ENCODE measurements around the gene NUTF2.
"Not testable (repeated sequence)": the region's sequence is repeated elsewhere in the genome, so short reads cannot be mapped to it uniquely, and the experiment has no call there.

The NUTF2 gene

GRCh38 chr16:67846320-67847063 is at the start of gene NUTF2:
NUTF2 (plus strand) TSS chr16:67846933; CDS start chr16:67865131, 18,198 bp downstream.
- DNase-seq (ENCODE audit: low spot score): peak; percentile 95

GRCh38 chr16:67800338-67800926 is 46.3 kb upstream of the NUTF2 start:
- no peak for DNase-seq (ENCODE audit: low spot score)

GRCh38 chr16:67801241-67801640 is 45.5 kb upstream of the NUTF2 start:
- DNase-seq (ENCODE audit: low spot score): no peak

GRCh38 chr16:67801883-67802282 is 44.9 kb upstream of the NUTF2 start:
- peak; percentile 72 for DNase-seq (ENCODE audit: low spot score)

- peak; percentile 65 for DNase-seq (ENCODE audit: low spot score)
Measured at GRCh38 chr16:67803894-67804293, 42.8 kb upstream of the NUTF2 start.

GRCh38 chr16:67804853-67805542 is 41.7 kb upstream of the NUTF2 start:
- DNase-seq (ENCODE audit: low spot score): no peak

GRCh38 chr16:67805718-67806427 is 40.9 kb upstream of the NUTF2 start:
- DNase-seq (ENCODE audit: low spot score): no peak

GRCh38 chr16:67806428-67807147 is 40.1 kb upstream of the NUTF2 start, which contains the start of the genes RANBP10 and TSNAXIP1:
RANBP10 (minus strand) TSS chr16:67806560; CDS start chr16:67806536, 24 bp downstream.
TSNAXIP1 (plus strand) TSS chr16:67806889; CDS start chr16:67807150, 261 bp downstream.
- peak; percentile 95 for DNase-seq (ENCODE audit: low spot score)

- DNase-seq (ENCODE audit: low spot score): no peak
Measured at GRCh38 chr16:67807148-67807682, 39.5 kb upstream of the NUTF2 start.

- DNase-seq (ENCODE audit: low spot score): no peak
Measured at GRCh38 chr16:67811899-67812298, 34.8 kb upstream of the NUTF2 start.

- DNase-seq (ENCODE audit: low spot score): no peak
Measured at GRCh38 chr16:67814567-67814966, 32.2 kb upstream of the NUTF2 start.

- no peak for DNase-seq (ENCODE audit: low spot score)
Measured at GRCh38 chr16:67820608-67821259, 26.0 kb upstream of the NUTF2 start.

GRCh38 chr16:67822511-67822910 is 24.2 kb upstream of the NUTF2 start:
- DNase-seq (ENCODE audit: low spot score): no peak

GRCh38 chr16:67825119-67825518 is 21.6 kb upstream of the NUTF2 start:
- DNase-seq (ENCODE audit: low spot score): no peak

- no peak for DNase-seq (ENCODE audit: low spot score)
Measured at GRCh38 chr16:67825906-67826305, 20.8 kb upstream of the NUTF2 start.

GRCh38 chr16:67828651-67829050 is 18.1 kb upstream of the NUTF2 start:
- no peak for DNase-seq (ENCODE audit: low spot score)

- no peak for DNase-seq (ENCODE audit: low spot score)
Measured at GRCh38 chr16:67833030-67833414, 13.7 kb upstream of the NUTF2 start.

- DNase-seq (ENCODE audit: low spot score): peak; percentile 92
Measured at GRCh38 chr16:67833415-67834241, 13.1 kb upstream of the NUTF2 start.

GRCh38 chr16:67834242-67834614 is 12.5 kb upstream of the NUTF2 start:
- DNase-seq (ENCODE audit: low spot score): no peak

GRCh38 chr16:67837190-67837589 is 9.5 kb upstream of the NUTF2 start:
- DNase-seq (ENCODE audit: low spot score): not testable (repeated sequence)

All from germinal center (tissue), 1 donor.